Neuronal stem cell (in vitro differentiated cells): ENCODE measurements around the gene ACTN1.

Source experiments
- DNase-seq: peaks from one replicate; pipeline ENCODE4 v3.0.0-alpha.2; 2013; ENCODE audit warnings: low spot score
- H2AFZ ChIP-seq: one replicate; pipeline ENCODE4 v1.6.1; 2013; ENCODE audit warnings: mild to moderate bottlenecking, low read length, inconsistent platforms
- H2AK5ac ChIP-seq: 2 replicates; pipeline ENCODE4 v1.6.1; 2013; ENCODE audit warnings: low read depth, mild to moderate bottlenecking, inconsistent platforms, low read length, moderate library complexity, mixed read lengths
- H2BK120ac ChIP-seq: 2 replicates; pipeline ENCODE4 v1.6.1; 2013; ENCODE audit warnings: low read depth, mild to moderate bottlenecking, inconsistent platforms, low read length, moderate library complexity, mixed read lengths
- H2BK12ac ChIP-seq: one replicate; pipeline ENCODE4 v1.6.1; 2013; ENCODE audit warnings: low read length, inconsistent platforms
- H2BK15ac ChIP-seq: 2 replicates; pipeline ENCODE4 v1.6.1; 2013; ENCODE audit warnings: mild to moderate bottlenecking, low read length, inconsistent platforms, mixed read lengths
- H2BK5ac ChIP-seq: one replicate; pipeline ENCODE4 v1.6.1; 2013; ENCODE audit warnings: inconsistent platforms, mild to moderate bottlenecking, low read length, moderate library complexity
- H3K14ac ChIP-seq: one replicate; pipeline ENCODE4 v1.6.1; 2013; ENCODE audit warnings: low read length, inconsistent platforms
- H3K18ac ChIP-seq: 2 replicates; pipeline ENCODE4 v1.6.1; 2013; ENCODE audit warnings: low read length, inconsistent platforms
- H3K23ac ChIP-seq: 2 replicates; pipeline ENCODE4 v1.6.1; 2013; ENCODE audit warnings: low read depth, mild to moderate bottlenecking, mixed read lengths, low read length, inconsistent platforms; ENCODE audit not compliant: poor library complexity
- H3K27ac ChIP-seq: replicated peaks from 3 replicates; pipeline ENCODE4 v1.5.1; 2013; ENCODE audit warnings: low read length, inconsistent platforms
- H3K27me3 ChIP-seq, 3 experiments: 2 replicates each; pipeline ENCODE4 v1.6.1; 2013; ENCODE audit warnings: low read length in 3 of 3, mild to moderate bottlenecking in 2 of 3, inconsistent platforms in 1 of 3, low read depth in 1 of 3, mixed read lengths in 1 of 3, moderate library complexity in 1 of 3; ENCODE audit not compliant: control insufficient read depth in 3 of 3, insufficient read depth in 3 of 3
- H3K36me3 ChIP-seq, 2 donors: replicated peaks in 1 of 2; 2 replicates each; pipeline ENCODE4 v1.6.1; 2013; ENCODE audit warnings: low read length in 2 of 2; ENCODE audit not compliant: control insufficient read depth in 2 of 2, insufficient read depth in 2 of 2
- H3K4ac ChIP-seq: 2 replicates; pipeline ENCODE4 v1.6.1; 2013; ENCODE audit warnings: inconsistent platforms, mild to moderate bottlenecking, low read length, moderate library complexity
- H3K4me1 ChIP-seq, 2 donors: 1 replicate in 1 of 2; 2 replicates in 1 of 2; pipeline ENCODE4 v1.6.1; 2013; ENCODE audit warnings: low read length in 2 of 2, low read depth in 1 of 2; ENCODE audit not compliant: control insufficient read depth in 2 of 2, insufficient read depth in 1 of 2
- H3K4me2 ChIP-seq: one replicate; pipeline ENCODE4 v1.6.1; 2013; ENCODE audit warnings: mild to moderate bottlenecking, low read length, inconsistent platforms; ENCODE audit not compliant: insufficient read depth, poor library complexity, severe bottlenecking
- H3K4me3 ChIP-seq, 2 donors: 2 replicates each; pipeline ENCODE4 v1.5.1; 2013; ENCODE audit warnings: low read length in 2 of 2, mild to moderate bottlenecking in 2 of 2, inconsistent platforms in 1 of 2, moderate library complexity in 1 of 2
- H3K79me1 ChIP-seq: one replicate; pipeline ENCODE4 v1.6.1; 2013; ENCODE audit warnings: low read depth, mild to moderate bottlenecking, inconsistent platforms, low read length, moderate library complexity
- H3K9ac ChIP-seq: one replicate; pipeline ENCODE4 v1.6.1; 2013; ENCODE audit warnings: mild to moderate bottlenecking, low read depth, low read length, inconsistent platforms; ENCODE audit not compliant: poor library complexity
- H3K9me3 ChIP-seq, 2 donors: replicated peaks in 1 of 2; 2 replicates each; pipeline versions ENCODE3 to v1.6.1; 2013; ENCODE audit warnings: low read length in 2 of 2, mild to moderate bottlenecking in 2 of 2, inconsistent platforms in 1 of 2, low read depth in 1 of 2, mixed read lengths in 1 of 2, moderate library complexity in 1 of 2; ENCODE audit not compliant: control insufficient read depth in 2 of 2, insufficient read depth in 1 of 2
- H4K8ac ChIP-seq: one replicate; pipeline ENCODE4 v1.6.1; 2013; ENCODE audit warnings: low read depth, mild to moderate bottlenecking, inconsistent platforms, low read length, moderate library complexity
- H4K91ac ChIP-seq: one replicate; pipeline ENCODE4 v1.6.1; 2013; ENCODE audit warnings: low read length, low read depth, mild to moderate bottlenecking, inconsistent platforms; ENCODE audit not compliant: poor library complexity
- WGBS, 2 donors: extraction: QIAGEN DNeasy Blood & Tissue Kit; methylation state at CpG; one replicate each; pipeline ENCODE4 v1.1.7; 2013; ENCODE audit warnings: missing lambda C conversion rate in 2 of 2, mixed read lengths in 1 of 2; ENCODE audit not compliant: insufficient read length in 2 of 2, insufficient replicate concordance in 1 of 2; ENCODE audit errors: extremely low coverage in 2 of 2; 5-methylcytosine and 5-hydroxymethylcytosine counted together

ACTN1 gene

GRCh38 chr14:69017706-69018105 lies 38.6 kb upstream of the ACTN1 start:
- Histone ChIP-seq H4K91ac (no peak overlapping the region), H3K4ac (no peak overlapping the region), H3K4me3 (no peak overlapping the region), H2AK5ac (no peak overlapping the region), H2BK120ac (no peak overlapping the region), H3K18ac (no peak overlapping the region), H3K4me1 (peaks cover 2 to 6% of the 10 kb centered on the region in 2 donors), H3K4me2 (no peak overlapping the region), H2BK15ac (no peak overlapping the region), H3K27ac (no peak overlapping the region), H2AFZ (no peak overlapping the region), H3K79me1 (no peaks in the 10 kb centered on the region), H2BK5ac (no peak overlapping the region), H3K9me3 (no peaks in the 10 kb centered on the region), H3K36me3 (no peaks in the 10 kb centered on the region), H3K9ac (no peak overlapping the region), H3K27me3 (no peaks in the 10 kb centered on the region), H2BK12ac (no peak overlapping the region), H4K8ac (no peak overlapping the region), H3K23ac (no peak overlapping the region), H3K14ac (no peak overlapping the region)
- no peak for DNase-seq
- WGBS, 2 donors, result no CpG with 5 or more reads among the region's 4 CpGs

DNA sequence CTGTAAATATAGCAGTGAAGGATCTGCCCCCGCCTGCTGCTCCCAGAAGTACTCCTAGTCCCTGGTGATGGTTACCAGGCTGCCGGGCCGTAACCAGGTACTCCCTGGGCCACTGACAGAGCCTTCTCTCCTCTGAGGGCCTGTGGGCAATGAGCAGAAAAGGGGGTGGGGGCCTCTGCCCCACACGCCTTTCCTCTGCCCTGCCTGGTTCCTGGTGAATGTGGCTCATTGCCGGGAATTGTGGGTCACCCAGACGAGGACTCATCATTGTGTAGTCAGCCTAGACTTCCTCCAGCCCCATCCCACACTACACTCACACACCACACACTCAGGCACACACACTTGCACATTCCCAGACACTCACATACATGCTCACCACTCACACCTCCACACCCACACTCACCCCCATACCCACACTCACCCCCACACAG lies 35.7 kb upstream of the ACTN1 start:
- H3K27me3 ChIP-seq, result no peaks in the 10 kb centered on the region
- no peak overlapping the region for H2BK12ac ChIP-seq
- H2AK5ac ChIP-seq, result no peak overlapping the region
- no peak overlapping the region for H2BK120ac ChIP-seq
- peaks cover 2 to 6% of the 10 kb centered on the region in 2 donors for H3K4me1 ChIP-seq
- peak overlapping the region; percentile 5 for H3K18ac ChIP-seq
- H4K8ac ChIP-seq, result peak overlapping the region; percentile 33
- H3K36me3 ChIP-seq, result no peaks in the 10 kb centered on the region
- peak overlapping the region; percentile 47 for H3K14ac ChIP-seq
- H3K23ac ChIP-seq, result no peak overlapping the region
- no peaks in the 10 kb centered on the region for H3K79me1 ChIP-seq
- no peak overlapping the region for H2AFZ ChIP-seq
- WGBS, 2 donors, result no CpG with 5 or more reads among the region's 6 CpGs
- no peak overlapping the region for H3K27ac ChIP-seq
- no peak overlapping the region for H3K4me2 ChIP-seq
- H3K9ac ChIP-seq, result no peak overlapping the region
- no peak overlapping the region for H4K91ac ChIP-seq
- no peak overlapping the region for H2BK5ac ChIP-seq
- H2BK15ac ChIP-seq, result peak overlapping the region; percentile 3
- DNase-seq, result no peak
- H3K4ac ChIP-seq, result no peak overlapping the region
- H3K4me3 ChIP-seq, result peak overlapping the region in 1 of 2 donors; percentile 60
- no peaks in the 10 kb centered on the region for H3K9me3 ChIP-seq

- Histone ChIP-seq H3K4me2 (no peak overlapping the region), H3K36me3 (no peaks in the 10 kb centered on the region), H2AFZ (peak overlapping the region; percentile 56), H2BK120ac (no peak overlapping the region), H2BK12ac (no peak overlapping the region), H3K4me3 (peak overlapping the region in 1 of 2 donors; percentile 17), H3K14ac (no peak overlapping the region), H3K27me3 (no peaks in the 10 kb centered on the region), H3K18ac (peak overlapping the region; percentile 18), H3K79me1 (no peaks in the 10 kb centered on the region), H2BK15ac (no peak overlapping the region), H2AK5ac (no peak overlapping the region), H4K91ac (no peak overlapping the region), H4K8ac (no peak overlapping the region), H3K27ac (no peak overlapping the region), H3K4me1 (peaks cover 2 to 6% of the 10 kb centered on the region in 2 donors), H3K9ac (peak overlapping the region; percentile 32), H3K23ac (no peak overlapping the region), H3K9me3 (no peaks in the 10 kb centered on the region), H3K4ac (no peak overlapping the region), H2BK5ac (no peak overlapping the region)
- WGBS, 2 donors, result no CpG with 5 or more reads among the region's 12 CpGs
- no peak for DNase-seq
Observed at GRCh38 chr14:69013943-69014782, 35.1 kb upstream of the ACTN1 start.

- Histone ChIP-seq H3K27ac (no peak overlapping the region), H3K23ac (no peak overlapping the region), H3K9me3 (no peaks in the 10 kb centered on the region), H2AFZ (no peak overlapping the region), H4K91ac (no peak overlapping the region), H3K9ac (no peak overlapping the region), H3K79me1 (no peaks in the 10 kb centered on the region), H2BK120ac (no peak overlapping the region), H2BK15ac (no peak overlapping the region), H2AK5ac (no peak overlapping the region), H2BK12ac (no peak overlapping the region), H3K14ac (no peak overlapping the region), H3K4me1 (peaks cover 2 to 3% of the 10 kb centered on the region in 2 donors), H3K4me2 (no peak overlapping the region), H4K8ac (no peak overlapping the region), H3K4me3 (no peak overlapping the region), H3K27me3 (no peaks in the 10 kb centered on the region), H3K18ac (no peak overlapping the region), H3K36me3 (no peaks in the 10 kb centered on the region), H2BK5ac (no peak overlapping the region), H3K4ac (no peak overlapping the region)
- no peak for DNase-seq
- no CpG with 5 or more reads among the region's 5 CpGs for WGBS, 2 donors
Observed at GRCh38 chr14:69012256-69012953, 33.3 kb upstream of the ACTN1 start.
